Kidney (tissue), 14 donors: ENCODE results near the gene FUBP3. TPM values are rescaled to one million over a fixed set of nuclear protein-coding genes. Genes with fewer than 3 reads are reported as not detected.

Source experiments
- DNase-seq, 5 donors: peaks; one replicate each; pipeline ENCODE4 v3.0.0-alpha.2; 2013 to 2020
- FAIRE-seq: peaks from 2 replicates; lab custom pipeline; 2012; peaks lifted over from hg19 to GRCh38; lab: Jason Lieb, UNC
- H3K27ac ChIP-seq, 2 donors: one replicate each; pipeline ENCODE4 v1.7.0; 2013; ENCODE audit warnings: low read depth in 2 of 2, low read length in 2 of 2, inconsistent platforms in 1 of 2
- H3K27me3 ChIP-seq: one replicate; pipeline ENCODE4 v1.7.1; 2013; ENCODE audit warnings: low read length, inconsistent platforms; ENCODE audit not compliant: control insufficient read depth, insufficient read depth
- H3K36me3 ChIP-seq, 3 donors: one replicate each; pipeline versions ENCODE4 v1.7.0 to v1.7.1; 2013; ENCODE audit warnings: low read length in 3 of 3, control low read depth in 1 of 3, inconsistent platforms in 1 of 3; ENCODE audit not compliant: insufficient read depth in 3 of 3, control insufficient read depth in 2 of 3
- H3K4me1 ChIP-seq, 3 donors: one replicate each; pipeline versions ENCODE4 v1.7.0 to v1.7.1; 2013; ENCODE audit warnings: low read length in 3 of 3, inconsistent platforms in 1 of 3, low read depth in 1 of 3; ENCODE audit not compliant: control insufficient read depth in 2 of 3, insufficient read depth in 2 of 3
- H3K4me3 ChIP-seq, 3 donors: one replicate each; pipeline versions ENCODE4 v1.7.0 to v1.8.1; 2013; ENCODE audit warnings: low read length in 3 of 3, control low read depth in 1 of 3, inconsistent platforms in 1 of 3
- H3K9ac ChIP-seq, 3 donors: one replicate each; pipeline versions ENCODE4 v1.7.0 to v1.7.1; 2013; ENCODE audit warnings: low read length in 3 of 3, control low read depth in 1 of 3, inconsistent platforms in 1 of 3
- H3K9me3 ChIP-seq, 3 donors: one replicate each; pipeline versions ENCODE4 v1.7.0 to v1.7.1; 2013; ENCODE audit warnings: low read length in 3 of 3, control low read depth in 1 of 3, inconsistent platforms in 1 of 3; ENCODE audit not compliant: control insufficient read depth in 2 of 3, insufficient read depth in 1 of 3
- CTCF ChIP-seq: IDR thresholded peaks from 3 replicates; pipeline ENCODE4 v1.5.1; 2012; ENCODE audit warnings: mild to moderate bottlenecking, moderate library complexity, borderline replicate concordance; ENCODE audit not compliant: insufficient read depth; ENCODE audit errors: extremely low read depth
- intact Hi-C: fragments of 100-400 bp; cut with DNase I; formaldehyde crosslinking; loops from one replicate; pipeline ENCODE4 v1.11.1; 2022
- polyA plus RNA-seq: library from polyadenylated mRNA; stranded (reverse); fragments of 350-450 nt; fragmentation: Illumina TruSeq; extraction: RNeasy Lipid Tissue Mini Kit (QIAGEN cat#74804); gene quantifications from one replicate; pipeline ENCODE4 v1.2.3, GENCODE V29; 2014; ENCODE audit warnings: low read depth, low replicate concordance; ENCODE audit not compliant: insufficient read depth
- total RNA-seq: library from RNA; stranded (reverse); fragmentation: NEBNext Ultra II Directional; extraction: Animal tissue kit (Norgen Biotek cat#: 25700); gene quantifications from one replicate; pipeline ENCODE4 v1.2.1, GENCODE V29; 2021
- donor health status: control.
- donor health status: control.
- donor health status: control.
- donor health status: control.
- donor health status: control.
- donor health status: DM: yes; HTN: yes; CAD: no.
- donor health status: Normal renal cell carcinoma (clear cell type).

Gene FUBP3
- total and polyA plus RNA-seq, 2 donors from 2014 or later: 19.4 to 44.1 TPM

DNA sequence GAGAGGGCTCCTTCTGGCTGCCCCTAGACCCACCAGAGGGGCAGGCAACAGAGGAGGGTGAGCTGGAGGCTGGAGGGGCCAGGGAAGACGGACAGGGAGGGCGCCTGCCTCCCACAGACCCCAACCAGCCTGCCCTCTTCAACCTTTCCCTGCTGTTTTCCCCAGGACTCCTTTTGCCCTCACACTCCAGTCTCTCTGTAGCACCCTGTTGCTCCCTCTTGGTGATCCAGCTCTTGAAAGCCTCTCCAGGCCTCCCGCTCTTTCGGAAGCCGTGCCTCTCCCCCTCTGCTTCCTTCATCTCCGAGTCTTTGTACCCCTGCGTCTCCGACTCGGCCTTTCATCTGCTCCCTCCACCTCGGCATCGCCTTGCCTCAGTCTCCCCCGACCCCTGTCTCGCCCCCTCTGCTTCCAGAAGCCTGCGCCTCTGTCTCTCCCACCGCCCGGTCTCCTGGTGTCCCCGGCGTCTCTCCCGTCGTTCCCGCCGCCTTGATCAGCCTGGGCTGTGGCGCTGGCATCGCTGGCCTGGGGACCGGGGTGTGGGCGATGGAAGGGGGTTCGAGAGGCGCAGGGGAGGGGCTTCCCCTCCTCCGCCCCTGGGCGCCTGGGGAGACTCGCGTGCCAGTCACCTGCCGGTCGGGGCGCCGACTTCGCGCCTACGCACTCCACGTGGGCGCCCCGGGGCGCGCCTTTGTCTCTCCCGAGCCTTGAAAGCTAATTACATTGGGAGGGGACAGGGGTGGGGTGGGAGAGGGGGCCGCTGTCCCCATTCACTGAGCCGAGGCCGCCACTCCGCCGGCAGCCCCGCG, 79.7 kb downstream of the FUBP3 start:
- H3K36me3 ChIP-seq: no peaks in the 10 kb centered on the region
- no peak for DNase-seq
- H3K27ac ChIP-seq: no peak overlapping the region
- H3K4me1 ChIP-seq: peaks cover 0 to 3% (median 0%) of the 10 kb centered on the region in 3 donors
- H3K4me3 ChIP-seq: no peak overlapping the region
- no peak for TF ChIP-seq CTCF
- H3K27me3 ChIP-seq: peaks cover 37% of the 10 kb centered on the region
- no peaks in the 10 kb centered on the region for H3K9me3 ChIP-seq
- intact Hi-C loops: no loop called here
- FAIRE-seq: no peak
- H3K9ac ChIP-seq: no peak overlapping the region

GRCh38 chr9:130659699-130660248, 80.4 kb downstream of the FUBP3 start:
- intact Hi-C loops: no loop called here
- no peak for FAIRE-seq
- peaks cover 0 to 3% (median 0%) of the 10 kb centered on the region in 3 donors for H3K4me1 ChIP-seq

GRCh38 chr9:130660326-130660682, 80.9 kb downstream of the FUBP3 start:
- H3K4me1 ChIP-seq: peaks cover 0 to 3% (median 0%) of the 10 kb centered on the region in 3 donors
- DNase-seq (no peak), FAIRE-seq (no peak)
- H3K27ac ChIP-seq: no peak overlapping the region
- intact Hi-C loops: no loop called here
- H3K9ac ChIP-seq: no peak overlapping the region
- peaks cover 38% of the 10 kb centered on the region for H3K27me3 ChIP-seq
- no peak overlapping the region for H3K4me3 ChIP-seq
- TF ChIP-seq CTCF: no peak
- no peaks in the 10 kb centered on the region for H3K9me3 ChIP-seq
- no peaks in the 10 kb centered on the region for H3K36me3 ChIP-seq

More at GRCh38 chr9:130659699-130660248, 80.4 kb downstream of the FUBP3 start:
- H3K27ac ChIP-seq: no peak overlapping the region
- H3K27me3 ChIP-seq: peaks cover 37% of the 10 kb centered on the region
- no peaks in the 10 kb centered on the region for H3K9me3 ChIP-seq
- no peak overlapping the region for H3K9ac ChIP-seq
- no peak overlapping the region for H3K4me3 ChIP-seq
- H3K36me3 ChIP-seq: no peaks in the 10 kb centered on the region
- no peak for TF ChIP-seq CTCF
- no peak for DNase-seq
